Spleen (tissue), 7 donors: ENCODE results near the gene PSMD13.

Source experiments
- POLR2A ChIP-seq, 3 donors: fragments of 450-650 bp; IDR thresholded peaks; one replicate each; pipeline ENCODE4 v1.5.1; 2017; ENCODE audit warnings: antibody characterized with exemption in 3 of 3, mild to moderate bottlenecking in 1 of 3
- TF ChIP-seq, protein P1 (sequence below), 11 experiments: fragments of 200-600 bp in 7 of 11; fragments of 450-650 bp in 4 of 11; sonication (generic) in 4 of 11; IDR thresholded peaks in 8 of 11; conservative IDR thresholded peaks in 3 of 11; 1 replicate in 7 of 11; 2 replicates in 4 of 11; pipeline versions ENCODE4 v1.4.0 to v1.8.0; 2016 to 2021; ENCODE audit warnings: antibody characterized with exemption in 11 of 11, inconsistent platforms in 4 of 11, mild to moderate bottlenecking in 1 of 11
- donor health status: DM: no; HTN: no; CAD: no; lungs with moderate emphysema.
- donor health status: DM: no; HTN: no; CAD: no.
- donor health status: DM: no; HTN: no; CAD: no.

DNA sequence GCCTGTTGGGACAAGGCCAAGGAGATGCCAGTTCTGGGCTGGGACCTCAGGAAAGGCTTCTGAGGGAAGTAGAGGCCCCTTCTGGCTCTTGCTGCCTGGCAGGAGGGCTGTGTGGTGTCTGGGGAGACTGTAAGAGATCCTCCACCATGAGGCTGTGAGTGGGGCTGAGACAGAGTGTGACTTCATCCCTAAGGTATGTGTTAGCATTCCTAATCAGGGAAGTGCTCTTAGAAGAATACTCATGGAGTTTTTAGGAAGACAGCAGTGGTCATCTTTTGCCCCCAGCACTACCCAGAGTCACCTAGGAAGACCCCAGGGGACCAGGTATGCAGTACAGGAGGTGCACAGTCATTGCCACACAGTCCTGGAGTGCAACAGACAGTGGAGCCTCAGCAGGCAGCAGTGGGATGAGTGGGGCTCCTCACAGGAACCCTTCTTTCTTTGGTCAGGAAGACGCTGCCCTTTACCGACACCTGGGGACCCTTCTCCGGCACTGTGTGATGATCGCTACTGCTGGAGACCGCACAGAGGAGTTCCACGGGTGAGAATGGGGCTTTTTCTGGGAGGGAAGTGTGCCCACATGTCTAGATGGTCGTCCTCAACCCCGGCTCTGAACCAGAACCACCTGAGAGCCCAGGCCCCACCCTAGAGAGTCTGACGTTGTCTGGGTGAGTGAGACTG is 26.5 kb upstream of the PSMD13 start:
- TF ChIP-seq, protein P1, sequence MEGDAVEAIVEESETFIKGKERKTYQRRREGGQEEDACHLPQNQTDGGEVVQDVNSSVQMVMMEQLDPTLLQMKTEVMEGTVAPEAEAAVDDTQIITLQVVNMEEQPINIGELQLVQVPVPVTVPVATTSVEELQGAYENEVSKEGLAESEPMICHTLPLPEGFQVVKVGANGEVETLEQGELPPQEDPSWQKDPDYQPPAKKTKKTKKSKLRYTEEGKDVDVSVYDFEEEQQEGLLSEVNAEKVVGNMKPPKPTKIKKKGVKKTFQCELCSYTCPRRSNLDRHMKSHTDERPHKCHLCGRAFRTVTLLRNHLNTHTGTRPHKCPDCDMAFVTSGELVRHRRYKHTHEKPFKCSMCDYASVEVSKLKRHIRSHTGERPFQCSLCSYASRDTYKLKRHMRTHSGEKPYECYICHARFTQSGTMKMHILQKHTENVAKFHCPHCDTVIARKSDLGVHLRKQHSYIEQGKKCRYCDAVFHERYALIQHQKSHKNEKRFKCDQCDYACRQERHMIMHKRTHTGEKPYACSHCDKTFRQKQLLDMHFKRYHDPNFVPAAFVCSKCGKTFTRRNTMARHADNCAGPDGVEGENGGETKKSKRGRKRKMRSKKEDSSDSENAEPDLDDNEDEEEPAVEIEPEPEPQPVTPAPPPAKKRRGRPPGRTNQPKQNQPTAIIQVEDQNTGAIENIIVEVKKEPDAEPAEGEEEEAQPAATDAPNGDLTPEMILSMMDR (IDR thresholded peaks at IDR 0.05 in 8 of 11, conservative IDR thresholded peaks at IDR 0.05 in 3 of 11), result no peak
- TF ChIP-seq POLR2A (IDR thresholded peaks at IDR 0.05), result no peak
